HEK293T (cell line): ENCODE data around the gene BHLHE41.
A peak's percentile ranks its signal among the peaks of the same experiment; 100 is the strongest.

Experiments
- CTCF ChIA-PET: fragments of 350-600 bp; formaldehyde crosslinking; extraction: SDS; loops from one replicate; lab custom pipeline; 2021; ENCODE audit warnings: antibody characterized with exemption, inconsistent platforms; lab: Yijun Ruan, JAX
- POLR2A ChIA-PET: fragments of 350-600 bp; formaldehyde crosslinking; extraction: SDS; loops from one replicate; lab custom pipeline; 2020; ENCODE audit warnings: antibody characterized with exemption, inconsistent platforms; lab: Yijun Ruan, JAX
- DNase-seq: peaks from one replicate; pipeline ENCODE4 v3.0.0; 2012; ENCODE audit warnings: mixed read lengths; ENCODE audit errors: extremely low spot score
- ARNT ChIP-seq: fragments of 450-650 bp; IDR thresholded peaks from 2 replicates; pipeline ENCODE4 v1.6.1; 2017; ENCODE audit warnings: mild to moderate bottlenecking
- BHLHE40 ChIP-seq: fragments of 450-650 bp; IDR thresholded peaks from 2 replicates; pipeline ENCODE4 v1.6.1; 2016; ENCODE audit warnings: mild to moderate bottlenecking, moderate library complexity, borderline replicate concordance
- CTBP1 ChIP-seq: fragments of 450-650 bp; IDR thresholded peaks from 2 replicates; pipeline ENCODE4 v1.6.1; 2016; ENCODE audit warnings: borderline replicate concordance
- ELF4 ChIP-seq: fragments of 450-650 bp; IDR thresholded peaks from 2 replicates; pipeline ENCODE4 v1.6.1; 2017; ENCODE audit warnings: antibody characterized with exemption
- FOXA1 ChIP-seq: fragments of 450-650 bp; IDR thresholded peaks from 2 replicates; pipeline ENCODE4 v1.6.1; 2016; ENCODE audit warnings: mild to moderate bottlenecking
- FOXK2 ChIP-seq: fragments of 450-650 bp; IDR thresholded peaks from 2 replicates; pipeline ENCODE4 v1.6.1; 2016; ENCODE audit warnings: mild to moderate bottlenecking
- FOXM1 ChIP-seq: fragments of 450-650 bp; IDR thresholded peaks from 2 replicates; pipeline ENCODE4 v1.6.1; 2017; ENCODE audit warnings: mild to moderate bottlenecking, borderline replicate concordance
- HDGF ChIP-seq: fragments of 450-650 bp; IDR thresholded peaks from 2 replicates; pipeline ENCODE4 v1.6.1; 2017; ENCODE audit warnings: antibody characterized with exemption, borderline replicate concordance
- L3MBTL2 ChIP-seq: fragments of 450-650 bp; conservative IDR thresholded peaks from 2 replicates; pipeline ENCODE4 v1.6.1; 2016; ENCODE audit warnings: mild to moderate bottlenecking
- LEF1 ChIP-seq: fragments of 450-650 bp; IDR thresholded peaks from 2 replicates; pipeline ENCODE4 v1.6.1; 2017; ENCODE audit warnings: mild to moderate bottlenecking, borderline replicate concordance
- NFRKB ChIP-seq: fragments of 450-650 bp; IDR thresholded peaks from 2 replicates; pipeline ENCODE4 v1.6.1; 2016; ENCODE audit warnings: mild to moderate bottlenecking, moderate library complexity
- PKNOX1 ChIP-seq: fragments of 450-650 bp; IDR thresholded peaks from 2 replicates; pipeline ENCODE4 v1.6.1; 2016
- SP1 ChIP-seq: fragments of 450-650 bp; IDR thresholded peaks from 2 replicates; pipeline ENCODE4 v1.6.1; 2017
- SUZ12 ChIP-seq: fragments of 450-650 bp; IDR thresholded peaks from 2 replicates; pipeline ENCODE4 v1.6.1; 2016; ENCODE audit warnings: mild to moderate bottlenecking
- TARDBP ChIP-seq: fragments of 450-650 bp; IDR thresholded peaks from 2 replicates; pipeline ENCODE4 v1.6.1; 2016
- ZNF384 ChIP-seq: fragments of 450-650 bp; IDR thresholded peaks from 2 replicates; pipeline ENCODE4 v1.6.1; 2016

BHLHE41 gene

GRCh38 chr12:26126340-26127284, 1.8 kb upstream of the BHLHE41 start:
- CTCF ChIA-PET: interaction anchor here (1.8 kb wide), 1 partner anchor 147 kb away, joined by 5 read pairs; no protein-coding TSS in a partner anchor
- DNase-seq: peak; percentile 83
- POLR2A ChIA-PET: interaction anchor here (1.0 to 3.9 kb wide), 3 partner anchors 12 to 224 kb away, joined by 3 to 30 read pairs (median 5); no protein-coding TSS in a partner anchor
- TF ChIP-seq L3MBTL2 (peak; percentile 25; the same call in 1 of the 2 replicates), SUZ12 (no peak), PKNOX1 (no peak), CTBP1 (no peak), HDGF (no peak), FOXK2 (no peak)

- DNase-seq: peak; percentile 70
- CTCF ChIA-PET: no interaction called here
- TF ChIP-seq HDGF (no peak), LEF1 (no peak), L3MBTL2 (peak; percentile 47)
- POLR2A ChIA-PET: interaction anchor here (1.0 to 4.5 kb wide), 9 partner anchors 11 to 225 kb away, joined by 3 to 32 read pairs (median 4); no protein-coding TSS in a partner anchor
Observed at GRCh38 chr12:26125400-26126339, 833 bp upstream of the BHLHE41 start.

GRCh38 chr12:26123482-26123980, 1.3 kb downstream of the BHLHE41 start:
- POLR2A ChIA-PET: interaction anchor here (1.3 to 4.5 kb wide), 5 partner anchors 9 to 151 kb away, joined by 3 to 32 read pairs (median 6); no protein-coding TSS in a partner anchor
- CTCF ChIA-PET: interaction anchor here (0.6 to 1.1 kb wide), 2 partner anchors 37 to 491 kb away, joined by 3 to 9 read pairs; no protein-coding TSS in a partner anchor
- TF ChIP-seq L3MBTL2 (no peak), ELF4 (no peak), LEF1 (no peak), SP1 (no peak), BHLHE40 (no peak), NFRKB (no peak), SUZ12 (no peak)
- no peak for DNase-seq

GRCh38 chr12:26122681-26123481, 2.0 kb downstream of the BHLHE41 start:
- peak; percentile 28 for DNase-seq
- CTCF ChIA-PET: interaction anchor here (0.6 to 0.7 kb wide), 2 partner anchors 38 to 176 kb away, joined by 3 to 9 read pairs; no protein-coding TSS in a partner anchor
- POLR2A ChIA-PET: interaction anchor here (0.5 to 4.5 kb wide), 9 partner anchors 8 to 492 kb away, joined by 3 to 32 read pairs (median 4); no protein-coding TSS in a partner anchor
- TF ChIP-seq SUZ12: no peak
- no peak for TF ChIP-seq ARNT
- no peak for TF ChIP-seq FOXM1
- no peak for TF ChIP-seq FOXK2
- TF ChIP-seq CTBP1: no peak
- TF ChIP-seq LEF1: no peak
- no peak for TF ChIP-seq ELF4
- no peak for TF ChIP-seq TARDBP

- CTCF ChIA-PET: interaction anchor here (0.7 kb wide), 2 partner anchors 106 to 177 kb away, joined by 3 read pairs; no protein-coding TSS in a partner anchor
- DNase-seq: peak; percentile 24
- POLR2A ChIA-PET: interaction anchor here (0.5 to 4.5 kb wide), 8 partner anchors 8 to 493 kb away, joined by 3 to 32 read pairs (median 4); no protein-coding TSS in a partner anchor
- no peak for TF ChIP-seq CTBP1
- TF ChIP-seq ARNT: no peak
- no peak for TF ChIP-seq FOXM1
- TF ChIP-seq FOXA1: no peak
- TF ChIP-seq PKNOX1: no peak
- TF ChIP-seq ZNF384: no peak
- TF ChIP-seq BHLHE40: no peak
- TF ChIP-seq SUZ12: no peak
- TF ChIP-seq NFRKB: no peak
- TF ChIP-seq SP1: no peak
- no peak for TF ChIP-seq TARDBP
- TF ChIP-seq L3MBTL2: no peak
- no peak for TF ChIP-seq ELF4
- no peak for TF ChIP-seq FOXK2
- no peak for TF ChIP-seq LEF1
- TF ChIP-seq HDGF: no peak
Observed at GRCh38 chr12:26122061-26122680, 2.7 kb downstream of the BHLHE41 start.
